CD4-positive, alpha-beta T cell treated with Interleukin-15 for 4 hours (primary cell): ENCODE results near the gene PPP1R14D.
A peak's percentile ranks its signal among the peaks of the same experiment; 100 is the strongest.

Source experiments
- DNase-seq: peaks from one replicate; pipeline ENCODE4 v3.0.0-alpha.2; 2020; ENCODE audit warnings: low spot score

Gene PPP1R14D

GRCh38 chr15:40852529-40852928 lies 24.0 kb upstream of the PPP1R14D start:
- DNase-seq = no peak

- DNase-seq = no peak
Observed at GRCh38 chr15:40850576-40851112, 22.1 kb upstream of the PPP1R14D start.

- no peak for DNase-seq
Observed at GRCh38 chr15:40847223-40847961, 18.9 kb upstream of the PPP1R14D start.

- no peak for DNase-seq
Observed at GRCh38 chr15:40846841-40847222, 18.3 kb upstream of the PPP1R14D start.

GRCh38 chr15:40845511-40846284 lies 17.2 kb upstream of the PPP1R14D start:
- DNase-seq = no peak

GRCh38 chr15:40845036-40845435 lies 16.5 kb upstream of the PPP1R14D start:
- no peak for DNase-seq

- DNase-seq = peak; percentile 10
Observed at GRCh38 chr15:40844696-40845030, 16.2 kb upstream of the PPP1R14D start.

GRCh38 chr15:40843885-40844695 lies 15.6 kb upstream of the PPP1R14D start, which contains the start of gene SPINT1:
Gene SPINT1 (plus strand): TSS chr15:40844048. CDS start chr15:40844555, 507 bp downstream.
- peak; percentile 41 for DNase-seq

GRCh38 chr15:40843261-40843884 lies 14.9 kb upstream of the PPP1R14D start:
- no peak for DNase-seq

GRCh38 chr15:40841741-40842140 lies 13.2 kb upstream of the PPP1R14D start:
- DNase-seq = no peak

- DNase-seq = no peak
Observed at GRCh38 chr15:40838756-40839155, 10.2 kb upstream of the PPP1R14D start.

- no peak for DNase-seq
Observed at GRCh38 chr15:40836020-40836419, 7.5 kb upstream of the PPP1R14D start.

GRCh38 chr15:40832903-40833302 lies 4.4 kb upstream of the PPP1R14D start:
- DNase-seq = no peak

- no peak for DNase-seq
Observed at GRCh38 chr15:40831861-40832260, 3.4 kb upstream of the PPP1R14D start.

- DNase-seq = no peak
Observed at GRCh38 chr15:40830884-40831283, 2.4 kb upstream of the PPP1R14D start.

GRCh38 chr15:40829115-40829514 lies 607 bp upstream of the PPP1R14D start:
- DNase-seq = no peak

GRCh38 chr15:40826423-40827075 lies 2.0 kb downstream of the PPP1R14D start:
- DNase-seq = no peak

GRCh38 chr15:40825661-40826422 lies 2.7 kb downstream of the PPP1R14D start:
- no peak for DNase-seq

- DNase-seq = no peak
Observed at GRCh38 chr15:40823572-40824343, 4.8 kb downstream of the PPP1R14D start.

GRCh38 chr15:40821195-40821594 lies 7.3 kb downstream of the PPP1R14D start:
- no peak for DNase-seq
